ENCODE data around the gene TVP23A.
"Not testable (repeated sequence)": the region's sequence is repeated elsewhere in the genome, so short reads cannot be mapped to it uniquely, and the experiment has no call there.

The TVP23A gene

GRCh38 chr16:10835281-10835931 lies 16.8 kb upstream of the TVP23A start:
- DNase-seq (ENCODE audit: low spot score): no peak

DNA sequence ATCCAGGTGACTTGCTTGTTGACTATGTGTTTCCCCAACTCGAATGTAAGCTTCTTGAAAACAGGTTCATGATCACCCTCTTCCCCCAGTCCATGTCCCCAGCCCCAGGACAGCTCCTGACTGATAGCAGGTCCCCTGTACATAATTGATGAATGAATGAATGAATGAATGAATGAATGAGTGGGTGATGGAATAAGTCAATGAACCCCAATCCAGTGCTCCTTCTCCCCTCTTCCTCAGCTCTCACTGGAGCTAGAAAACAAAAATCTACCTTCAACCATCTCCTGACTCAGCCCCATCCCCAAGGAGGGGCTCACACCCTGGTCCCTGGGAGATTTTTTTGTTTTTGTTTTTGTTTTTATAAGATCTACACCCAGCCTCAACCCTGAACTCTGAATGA lies 16.2 kb upstream of the TVP23A start:
- no peak for DNase-seq (ENCODE audit: low spot score)

DNA sequence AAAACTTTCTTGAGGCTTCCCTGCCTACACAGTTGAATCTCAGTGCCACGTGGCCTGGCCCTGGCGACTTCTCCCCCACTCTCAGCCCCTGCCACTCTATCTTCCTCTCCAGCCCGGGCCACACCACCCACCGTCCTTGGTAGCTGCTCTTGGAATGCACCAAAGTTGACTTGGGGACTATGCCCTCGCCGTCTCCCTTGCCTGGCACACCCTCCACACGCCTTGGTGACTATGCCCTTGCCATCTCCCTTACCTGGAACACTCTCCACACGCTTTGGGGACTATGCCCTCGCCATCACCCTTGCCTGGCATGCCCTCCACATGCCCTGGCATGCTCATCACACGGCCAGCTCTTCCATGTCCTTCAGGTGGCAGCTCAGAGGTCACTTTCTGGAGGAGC lies 15.5 kb upstream of the TVP23A start:
- no peak for DNase-seq (ENCODE audit: low spot score)

- DNase-seq (ENCODE audit: low spot score): no peak
Measured at GRCh38 chr16:10833271-10833670, 14.7 kb upstream of the TVP23A start.

- no peak for DNase-seq (ENCODE audit: low spot score)
Measured at GRCh38 chr16:10831894-10832886, 13.6 kb upstream of the TVP23A start.

- DNase-seq (ENCODE audit: low spot score): not testable (repeated sequence)
Measured at GRCh38 chr16:10830240-10830639, 11.6 kb upstream of the TVP23A start.

- DNase-seq (ENCODE audit: low spot score): not testable (repeated sequence)
Measured at GRCh38 chr16:10829390-10830098, 10.9 kb upstream of the TVP23A start.

GRCh38 chr16:10828851-10829366 lies 10.3 kb upstream of the TVP23A start:
- peak; percentile 86 for DNase-seq (ENCODE audit: low spot score)

DNA sequence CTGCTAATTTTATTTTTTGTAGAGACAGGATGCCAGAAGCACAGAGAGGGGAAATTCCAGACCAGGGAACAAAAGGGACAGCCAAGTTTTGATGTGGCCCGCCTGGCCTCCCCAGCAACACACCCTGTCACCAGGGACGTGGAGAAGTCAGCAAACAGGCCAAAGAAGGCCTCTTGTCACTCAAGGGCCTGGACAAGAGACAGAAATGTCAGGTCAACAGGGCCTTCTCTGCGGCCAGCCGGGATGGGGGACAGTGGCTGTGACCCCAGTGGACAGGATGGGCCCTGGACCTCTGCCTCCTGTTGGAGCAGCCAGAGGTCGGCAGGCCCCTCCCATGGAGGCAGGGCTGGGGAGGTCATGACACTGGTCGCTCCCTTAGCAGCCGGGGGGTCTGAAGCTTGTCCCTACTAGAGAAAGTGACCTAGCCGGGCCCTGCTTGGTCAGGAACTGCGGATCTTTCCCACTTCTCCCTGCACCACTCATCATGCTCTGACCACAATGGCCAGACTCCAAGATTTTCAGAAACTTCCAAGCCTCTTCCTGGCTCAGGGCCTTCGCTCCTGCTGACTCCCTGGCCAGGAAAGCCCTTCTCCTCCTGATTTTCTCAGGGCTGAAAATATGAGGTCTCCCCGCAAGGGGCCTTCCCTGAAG lies 9.2 kb upstream of the TVP23A start:
- peak; percentile 59 for DNase-seq (ENCODE audit: low spot score)

GRCh38 chr16:10824111-10824893 lies 5.7 kb upstream of the TVP23A start:
- no peak for DNase-seq (ENCODE audit: low spot score)

- no peak for DNase-seq (ENCODE audit: low spot score)
Measured at GRCh38 chr16:10822702-10823101, 4.1 kb upstream of the TVP23A start.

DNA sequence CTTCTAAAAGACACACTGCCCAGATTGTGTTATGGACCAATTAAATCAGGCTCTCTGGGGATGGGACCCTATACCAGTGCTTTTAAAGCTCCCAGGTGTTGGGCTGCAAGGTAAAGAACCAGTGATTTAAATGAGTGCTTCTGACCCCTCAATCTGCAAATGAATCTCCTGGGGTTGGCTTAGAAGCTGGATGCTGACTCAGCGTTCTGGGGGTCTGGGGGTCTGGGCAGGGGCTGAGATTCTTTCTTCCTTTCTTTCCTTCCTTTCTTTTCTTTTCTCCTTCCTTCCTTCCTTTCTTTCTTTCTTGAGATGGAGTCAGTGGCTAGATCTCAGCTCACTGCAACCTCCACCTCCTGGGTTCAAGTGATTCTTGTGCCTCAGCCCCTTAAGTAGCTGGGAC lies 2.0 kb upstream of the TVP23A start:
- no peak for DNase-seq (ENCODE audit: low spot score)

- no peak for DNase-seq (ENCODE audit: low spot score)
Measured at GRCh38 chr16:10817514-10817913, 1.1 kb downstream of the TVP23A start.

DNA sequence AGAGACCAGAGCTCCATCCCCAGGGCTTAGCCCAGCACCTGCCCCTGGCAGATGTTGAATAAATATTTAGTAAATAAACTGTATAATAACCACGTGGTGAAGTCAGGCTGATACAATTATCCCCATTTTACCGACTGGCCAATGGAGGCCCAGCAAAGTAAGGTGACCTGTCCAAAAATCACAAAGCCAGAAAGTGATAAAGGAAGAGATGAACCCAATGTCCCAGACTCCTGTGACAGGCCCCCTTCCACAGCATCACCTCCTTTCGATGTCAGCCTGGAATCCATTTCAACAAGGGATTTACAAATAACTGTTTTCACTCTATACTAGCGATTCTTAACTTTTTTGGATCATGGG lies 5.5 kb downstream of the TVP23A start:
- no peak for DNase-seq (ENCODE audit: low spot score)

DNA sequence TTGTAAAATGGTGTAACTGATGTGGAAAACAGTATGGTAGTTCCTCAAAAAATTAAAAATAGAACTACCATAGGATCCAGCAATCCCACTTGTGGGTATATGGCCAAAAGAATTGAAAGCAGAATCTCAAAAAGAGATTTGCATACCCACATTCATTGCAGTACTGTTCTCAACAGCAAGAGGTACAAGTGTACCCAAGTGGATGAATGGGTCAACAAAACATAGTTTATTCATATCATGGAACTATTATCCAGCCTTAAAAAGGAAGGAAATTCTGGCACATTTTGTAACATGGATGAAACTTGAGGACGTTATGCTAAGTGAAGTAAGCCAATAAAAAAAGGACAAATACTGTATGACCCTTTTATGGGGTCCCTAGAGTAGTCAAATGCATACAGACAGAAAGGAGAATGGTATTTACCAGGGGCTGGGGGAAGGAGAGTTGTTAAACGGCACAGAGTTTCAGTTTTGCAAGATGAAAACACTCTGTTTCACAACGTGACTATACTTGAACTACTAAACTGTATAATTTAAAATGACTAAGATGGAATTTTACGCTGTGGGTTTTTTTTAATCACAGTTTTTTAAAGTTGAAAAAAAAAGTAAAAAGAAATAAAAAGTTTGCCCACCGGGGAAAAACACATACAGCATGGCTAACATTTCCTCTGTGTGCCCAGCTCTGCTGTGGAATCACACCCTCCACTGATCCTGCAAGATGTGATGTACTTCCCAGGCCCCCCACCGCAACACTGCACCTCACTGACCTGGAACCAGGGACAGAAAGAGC lies 6.1 kb downstream of the TVP23A start:
- no peak for DNase-seq (ENCODE audit: low spot score)

DNA sequence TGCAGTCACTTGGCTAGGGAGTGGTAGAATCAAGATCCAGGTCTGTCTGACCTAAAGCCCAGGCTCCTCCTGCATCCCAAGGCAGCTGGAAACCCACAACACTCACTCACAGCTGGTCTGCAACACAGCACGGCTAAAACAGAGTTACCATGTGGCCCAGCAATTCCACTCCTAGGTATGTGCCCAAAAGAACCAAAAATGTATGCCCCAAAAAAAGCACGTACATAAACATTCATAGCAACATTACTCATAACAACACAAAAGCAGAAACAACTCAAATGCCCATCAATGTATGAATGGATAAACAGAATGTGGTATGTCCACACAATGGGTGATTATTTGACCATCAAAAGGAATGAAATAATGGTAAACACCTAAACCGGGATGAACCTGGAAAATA lies 8.9 kb downstream of the TVP23A start:
- DNase-seq (ENCODE audit: low spot score): no peak

GRCh38 chr16:10808850-10809249 lies 9.7 kb downstream of the TVP23A start:
- DNase-seq (ENCODE audit: low spot score): no peak

DNA sequence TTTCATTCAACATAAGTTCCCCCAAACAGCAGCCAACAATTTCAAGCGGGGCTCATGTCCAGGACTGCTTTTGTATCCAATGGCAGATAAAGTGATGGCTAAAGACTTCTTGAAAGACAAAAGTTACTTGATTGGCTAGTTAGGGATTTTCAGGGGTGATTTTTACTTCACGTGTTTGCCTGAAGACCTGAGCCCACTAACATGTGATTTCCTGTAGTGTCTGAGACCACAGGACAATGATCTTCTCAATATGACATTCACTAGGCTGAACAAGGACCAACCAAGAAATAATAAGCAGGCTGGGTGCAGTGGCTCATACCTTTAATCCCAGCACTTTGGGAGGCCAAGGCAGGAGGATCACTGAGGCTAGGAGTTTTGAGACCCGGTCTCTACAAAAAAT lies 10.4 kb downstream of the TVP23A start:
- no peak for DNase-seq (ENCODE audit: low spot score)

DNA sequence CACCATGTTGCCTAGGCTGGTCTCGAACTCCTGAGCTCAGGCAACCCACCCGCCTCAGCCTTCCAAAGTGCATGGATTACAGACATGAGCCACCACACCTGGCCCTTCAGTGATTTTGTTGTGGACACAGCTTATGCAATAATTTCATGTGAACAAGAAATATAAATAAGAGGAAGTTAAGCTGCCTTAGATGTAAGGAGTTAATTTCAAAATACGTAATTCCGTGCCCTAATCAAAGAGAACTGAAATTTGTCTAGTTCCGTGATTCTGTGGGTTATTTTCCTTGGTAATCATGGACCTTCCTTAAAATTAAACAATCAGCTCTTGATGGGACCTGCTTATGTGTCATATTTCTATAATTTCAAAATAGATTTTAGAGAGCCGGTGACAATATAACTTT lies 11.9 kb downstream of the TVP23A start:
- peak; percentile 14 for DNase-seq (ENCODE audit: low spot score)

- no peak for DNase-seq (ENCODE audit: low spot score)
Measured at GRCh38 chr16:10805334-10805733, 13.3 kb downstream of the TVP23A start.

All from globus pallidus (tissue), 1 donor.